ENCODE measurements around the gene PDE11A. TPM values are rescaled to one million over a fixed set of nuclear protein-coding genes. Genes with fewer than 3 reads are reported as not detected.

Gene PDE11A
- total and polyA plus RNA-seq, 4 donors = 1.0 to 5.9 (median 1.7) TPM

DNA sequence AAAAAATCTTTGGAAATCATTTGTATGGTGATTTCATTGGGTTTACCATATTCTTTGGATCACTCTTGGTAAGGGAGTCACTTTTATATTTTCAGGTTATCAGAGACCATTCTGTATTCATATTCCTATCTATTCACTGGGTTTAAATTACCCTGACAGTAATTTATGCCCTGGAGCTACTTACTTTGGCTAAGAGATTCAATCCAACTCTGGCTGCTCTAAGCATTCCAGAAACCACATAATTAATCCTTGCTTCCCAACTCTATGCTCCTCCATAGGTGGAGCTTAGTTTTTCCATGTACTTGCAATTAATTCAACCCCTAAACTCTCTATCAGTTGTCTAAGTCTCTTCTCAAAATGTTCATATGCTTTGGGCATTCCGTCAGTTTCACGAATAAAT, 343.7 kb downstream of the PDE11A start:
- no peak for TF ChIP-seq JUND (IDR thresholded peaks at IDR 0.05)
- TF ChIP-seq, protein P1, sequence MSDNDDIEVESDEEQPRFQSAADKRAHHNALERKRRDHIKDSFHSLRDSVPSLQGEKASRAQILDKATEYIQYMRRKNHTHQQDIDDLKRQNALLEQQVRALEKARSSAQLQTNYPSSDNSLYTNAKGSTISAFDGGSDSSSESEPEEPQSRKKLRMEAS (IDR thresholded peaks at IDR 0.05) = no peak
- TF ChIP-seq YY1 (IDR thresholded peaks at IDR 0.05) = no peak
- no peak for TF ChIP-seq HNF4A (conservative IDR thresholded peaks at IDR 0.05)
- TF ChIP-seq SP1 (IDR thresholded peaks at IDR 0.05) = no peak
- no peak for TF ChIP-seq EGR1 (IDR thresholded peaks at IDR 0.05; ENCODE audit: low read depth in 2 of 2)
- TF ChIP-seq NR2F2 (IDR thresholded peaks at IDR 0.05) = no peak
- no peak for TF ChIP-seq FOXA1 (IDR thresholded peaks at IDR 0.05)
- no peak for DNase-seq (ENCODE audit: low spot score)
- H3K9ac ChIP-seq (ENCODE audit: low read depth in 1 of 2, low read length in 2 of 2) = no peak overlapping the region
- no peak overlapping the region for H3K27ac ChIP-seq (ENCODE audit: low read depth in 1 of 2, low read length in 2 of 2)
- H3K9me3 ChIP-seq (ENCODE audit: control insufficient read depth in 4 of 4, low read length in 3 of 4) = no peaks in the 10 kb centered on the region
- H3K27me3 ChIP-seq (ENCODE audit: control insufficient read depth in 4 of 4, insufficient read depth in 4 of 4, low read length in 3 of 4) = no peaks in the 10 kb centered on the region
- WGBS = 94% methylated on average over 2 of the region's 2 CpGs
- H3K4me3 ChIP-seq (ENCODE audit: low read depth in 1 of 3, low read length in 3 of 3) = no peak overlapping the region
- H3K36me3 ChIP-seq (ENCODE audit: control insufficient read depth in 4 of 4, insufficient read depth in 3 of 4, low read depth in 1 of 4, low read length in 3 of 4) = no peaks in the 10 kb centered on the region
- peaks cover 0 to 3% (median 0%) of the 10 kb centered on the region in 4 donors for H3K4me1 ChIP-seq (ENCODE audit: control insufficient read depth in 4 of 4, insufficient read depth in 4 of 4, low read length in 3 of 4)

- Histone ChIP-seq H3K27ac (ENCODE audit: low read depth in 1 of 2, low read length in 2 of 2) (no peak overlapping the region), H3K4me1 (ENCODE audit: control insufficient read depth in 4 of 4, insufficient read depth in 4 of 4, low read length in 3 of 4) (peaks cover 0 to 3% (median 0%) of the 10 kb centered on the region in 4 donors), H3K36me3 (ENCODE audit: control insufficient read depth in 4 of 4, insufficient read depth in 3 of 4, low read depth in 1 of 4, low read length in 3 of 4) (no peaks in the 10 kb centered on the region), H3K9me3 (ENCODE audit: control insufficient read depth in 4 of 4, low read length in 3 of 4) (no peaks in the 10 kb centered on the region), H3K4me3 (ENCODE audit: low read depth in 1 of 3, low read length in 3 of 3) (no peak overlapping the region), H3K27me3 (ENCODE audit: control insufficient read depth in 4 of 4, insufficient read depth in 4 of 4, low read length in 3 of 4) (no peaks in the 10 kb centered on the region), H3K9ac (ENCODE audit: low read depth in 1 of 2, low read length in 2 of 2) (no peak overlapping the region)
- 82% methylated on average over 4 of the region's 4 CpGs for WGBS
- no peak for DNase-seq (ENCODE audit: low spot score)
- TF ChIP-seq ATF3 (IDR thresholded peaks at IDR 0.05) = no peak
- no peak for TF ChIP-seq TAF1 (conservative IDR thresholded peaks at IDR 0.05)
- TF ChIP-seq RAD21 (IDR thresholded peaks at IDR 0.05) = no peak
- no peak for TF ChIP-seq JUND (IDR thresholded peaks at IDR 0.05)
- TF ChIP-seq, protein P1 (IDR thresholded peaks at IDR 0.05) = no peak
- TF ChIP-seq ZBTB33 (IDR thresholded peaks at IDR 0.05) = no peak
- no peak for TF ChIP-seq HNF4A (conservative IDR thresholded peaks at IDR 0.05)
- no peak for TF ChIP-seq HNF4G (IDR thresholded peaks at IDR 0.05)
- no peak for TF ChIP-seq NR2F2 (IDR thresholded peaks at IDR 0.05)
- no peak for TF ChIP-seq RXRA (IDR thresholded peaks at IDR 0.05)
- TF ChIP-seq, protein P2, sequence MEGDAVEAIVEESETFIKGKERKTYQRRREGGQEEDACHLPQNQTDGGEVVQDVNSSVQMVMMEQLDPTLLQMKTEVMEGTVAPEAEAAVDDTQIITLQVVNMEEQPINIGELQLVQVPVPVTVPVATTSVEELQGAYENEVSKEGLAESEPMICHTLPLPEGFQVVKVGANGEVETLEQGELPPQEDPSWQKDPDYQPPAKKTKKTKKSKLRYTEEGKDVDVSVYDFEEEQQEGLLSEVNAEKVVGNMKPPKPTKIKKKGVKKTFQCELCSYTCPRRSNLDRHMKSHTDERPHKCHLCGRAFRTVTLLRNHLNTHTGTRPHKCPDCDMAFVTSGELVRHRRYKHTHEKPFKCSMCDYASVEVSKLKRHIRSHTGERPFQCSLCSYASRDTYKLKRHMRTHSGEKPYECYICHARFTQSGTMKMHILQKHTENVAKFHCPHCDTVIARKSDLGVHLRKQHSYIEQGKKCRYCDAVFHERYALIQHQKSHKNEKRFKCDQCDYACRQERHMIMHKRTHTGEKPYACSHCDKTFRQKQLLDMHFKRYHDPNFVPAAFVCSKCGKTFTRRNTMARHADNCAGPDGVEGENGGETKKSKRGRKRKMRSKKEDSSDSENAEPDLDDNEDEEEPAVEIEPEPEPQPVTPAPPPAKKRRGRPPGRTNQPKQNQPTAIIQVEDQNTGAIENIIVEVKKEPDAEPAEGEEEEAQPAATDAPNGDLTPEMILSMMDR (IDR thresholded peaks at IDR 0.05; ENCODE audit: low read depth, low read length, missing input control) = no peak
- no peak for TF ChIP-seq SP1 (IDR thresholded peaks at IDR 0.05)
- TF ChIP-seq GABPA (IDR thresholded peaks at IDR 0.05 in 1 of 2, conservative IDR thresholded peaks at IDR 0.05 in 1 of 2) = no peak
- TF ChIP-seq EGR1 (IDR thresholded peaks at IDR 0.05; ENCODE audit: low read depth in 2 of 2) = no peak
- TF ChIP-seq, protein P3, sequence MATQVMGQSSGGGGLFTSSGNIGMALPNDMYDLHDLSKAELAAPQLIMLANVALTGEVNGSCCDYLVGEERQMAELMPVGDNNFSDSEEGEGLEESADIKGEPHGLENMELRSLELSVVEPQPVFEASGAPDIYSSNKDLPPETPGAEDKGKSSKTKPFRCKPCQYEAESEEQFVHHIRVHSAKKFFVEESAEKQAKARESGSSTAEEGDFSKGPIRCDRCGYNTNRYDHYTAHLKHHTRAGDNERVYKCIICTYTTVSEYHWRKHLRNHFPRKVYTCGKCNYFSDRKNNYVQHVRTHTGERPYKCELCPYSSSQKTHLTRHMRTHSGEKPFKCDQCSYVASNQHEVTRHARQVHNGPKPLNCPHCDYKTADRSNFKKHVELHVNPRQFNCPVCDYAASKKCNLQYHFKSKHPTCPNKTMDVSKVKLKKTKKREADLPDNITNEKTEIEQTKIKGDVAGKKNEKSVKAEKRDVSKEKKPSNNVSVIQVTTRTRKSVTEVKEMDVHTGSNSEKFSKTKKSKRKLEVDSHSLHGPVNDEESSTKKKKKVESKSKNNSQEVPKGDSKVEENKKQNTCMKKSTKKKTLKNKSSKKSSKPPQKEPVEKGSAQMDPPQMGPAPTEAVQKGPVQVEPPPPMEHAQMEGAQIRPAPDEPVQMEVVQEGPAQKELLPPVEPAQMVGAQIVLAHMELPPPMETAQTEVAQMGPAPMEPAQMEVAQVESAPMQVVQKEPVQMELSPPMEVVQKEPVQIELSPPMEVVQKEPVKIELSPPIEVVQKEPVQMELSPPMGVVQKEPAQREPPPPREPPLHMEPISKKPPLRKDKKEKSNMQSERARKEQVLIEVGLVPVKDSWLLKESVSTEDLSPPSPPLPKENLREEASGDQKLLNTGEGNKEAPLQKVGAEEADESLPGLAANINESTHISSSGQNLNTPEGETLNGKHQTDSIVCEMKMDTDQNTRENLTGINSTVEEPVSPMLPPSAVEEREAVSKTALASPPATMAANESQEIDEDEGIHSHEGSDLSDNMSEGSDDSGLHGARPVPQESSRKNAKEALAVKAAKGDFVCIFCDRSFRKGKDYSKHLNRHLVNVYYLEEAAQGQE (IDR thresholded peaks at IDR 0.05) = no peak
These were observed 344.2 kb downstream of the PDE11A start for GRCh38 chr2:177728399-177728765.
